SK-N-SH treated with all-trans-retinoic acid at 6 μM for 48 hours (cell line): Measurements from ENCODE around the gene MAP3K12.

Source experiments
- ARNTL ChIP-seq: fragments of 450-650 bp; formaldehyde crosslinking; IDR thresholded peaks from 2 replicates; pipeline ENCODE4 v1.5.0; 2020; ENCODE audit warnings: low read depth, mild to moderate bottlenecking, moderate library complexity, borderline replicate concordance
- BACH2 ChIP-seq: fragments of 250-450 bp; sonication (Bioruptor Pico); IDR thresholded peaks from 2 replicates; pipeline ENCODE4 v1.9.0; 2021; ENCODE audit warnings: mild to moderate bottlenecking, borderline replicate concordance
- CREB5 ChIP-seq: fragments of 250-450 bp; sonication (Bioruptor Pico); IDR thresholded peaks from 2 replicates; pipeline ENCODE4 v1.5.1; 2020; ENCODE audit warnings: low read depth, mild to moderate bottlenecking, moderate library complexity
- CSDC2 ChIP-seq: fragments of 250-450 bp; sonication (Bioruptor Pico); IDR thresholded peaks from 2 replicates; pipeline ENCODE4 v1.5.0; 2020; ENCODE audit warnings: mild to moderate bottlenecking, moderate library complexity
- CSRNP3 ChIP-seq: fragments of 250-450 bp; sonication (Bioruptor Pico); IDR thresholded peaks from 2 replicates; pipeline ENCODE4 v1.5.1; 2021; ENCODE audit warnings: mild to moderate bottlenecking, moderate library complexity
- ESRRG ChIP-seq: fragments of 250-450 bp; sonication (Bioruptor Pico); IDR thresholded peaks from 2 replicates; pipeline ENCODE4 v1.6.1; 2021; ENCODE audit warnings: mild to moderate bottlenecking
- GLIS3 ChIP-seq: fragments of 250-450 bp; sonication (Bioruptor Pico); IDR thresholded peaks from 2 replicates; pipeline ENCODE4 v1.5.0; 2020; ENCODE audit warnings: mild to moderate bottlenecking, moderate library complexity
- ISL1 ChIP-seq: fragments of 250-450 bp; sonication (Bioruptor Pico); IDR thresholded peaks from 2 replicates; pipeline ENCODE4 v2.1.2; 2022; ENCODE audit warnings: mild to moderate bottlenecking, moderate library complexity
- OSR1 ChIP-seq: fragments of 250-450 bp; sonication (Bioruptor Pico); IDR thresholded peaks from 2 replicates; pipeline ENCODE4 v1.8.0; 2022; ENCODE audit warnings: moderate library complexity, mild to moderate bottlenecking, inconsistent platforms
- RARB ChIP-seq: fragments of 250-450 bp; sonication (Bioruptor Pico); IDR thresholded peaks from 2 replicates; pipeline ENCODE4 v1.8.0; 2021; ENCODE audit warnings: mild to moderate bottlenecking, moderate library complexity
- SNAI2 ChIP-seq: fragments of 250-450 bp; sonication (Bioruptor Pico); IDR thresholded peaks from 2 replicates; pipeline ENCODE4 v1.5.0; 2020; ENCODE audit warnings: mild to moderate bottlenecking, moderate library complexity
- TCF4 ChIP-seq: fragments of 250-450 bp; sonication (Bioruptor Pico); IDR thresholded peaks from 2 replicates; pipeline ENCODE4 v1.8.0; 2021; ENCODE audit warnings: mild to moderate bottlenecking, moderate library complexity, borderline replicate concordance
- TOX ChIP-seq: fragments of 250-450 bp; sonication (Bioruptor Pico); IDR thresholded peaks from 2 replicates; pipeline ENCODE4 v1.8.0; 2021; ENCODE audit warnings: mild to moderate bottlenecking, moderate library complexity, borderline replicate concordance
- ZFP30 ChIP-seq: fragments of 450-650 bp; formaldehyde crosslinking; IDR thresholded peaks from 2 replicates; pipeline ENCODE4 v1.5.0; 2022; ENCODE audit warnings: mild to moderate bottlenecking, moderate library complexity

- TF ChIP-seq BACH2 (CRISPR knock-in tag) (no peak), RARB (CRISPR knock-in tag) (no peak), CREB5 (no peak), ARNTL (CRISPR knock-in tag) (no peak), ZFP30 (CRISPR knock-in tag) (no peak), ESRRG (CRISPR knock-in tag) (no peak), TOX (CRISPR knock-in tag) (no peak), SNAI2 (CRISPR knock-in tag) (no peak), OSR1 (CRISPR knock-in tag) (no peak), CSDC2 (CRISPR knock-in tag) (no peak), CSRNP3 (CRISPR knock-in tag) (no peak), GLIS3 (no peak), ISL1 (CRISPR knock-in tag) (no peak), TCF4 (CRISPR knock-in tag) (no peak)
Measured at GRCh38 chr12:53516758-53517455, 17.6 kb upstream of the MAP3K12 start.
